Activated CD4-positive, alpha-beta T cell treated with anti-CD3 and anti-CD28 coated beads, Interleukin-2, Interleukin-6, amounts not matched to agents 100 ng/mL and 50 ng/mL, durations not matched to agents 16 hours and 8 hours (primary cell): ENCODE measurements around the gene QSER1.
"Not testable (repeated sequence)": the region's sequence is repeated elsewhere in the genome, so short reads cannot be mapped to it uniquely, and the experiment has no call there.

Experiments
- DNase-seq: peaks from one replicate; pipeline ENCODE4 v3.0.0-alpha.2; 2020

Gene QSER1

GRCh38 chr11:32937283-32937682, 44.7 kb downstream of the QSER1 start:
- DNase-seq: not testable (repeated sequence)

- DNase-seq: no peak
These were observed 46.4 kb downstream of the QSER1 start for GRCh38 chr11:32939046-32939445.

- DNase-seq: no peak
These were observed 47.3 kb downstream of the QSER1 start for GRCh38 chr11:32939866-32940265.

- no peak for DNase-seq
These were observed 48.3 kb downstream of the QSER1 start for GRCh38 chr11:32940865-32941264.

- no peak for DNase-seq
These were observed 55.4 kb downstream of the QSER1 start for GRCh38 chr11:32947978-32948377.

GRCh38 chr11:32949739-32950138, 57.1 kb downstream of the QSER1 start:
- no peak for DNase-seq

- DNase-seq: no peak
These were observed 59.8 kb downstream of the QSER1 start for GRCh38 chr11:32952421-32952820.

- DNase-seq: no peak
These were observed 61.1 kb downstream of the QSER1 start for GRCh38 chr11:32953700-32954099.

GRCh38 chr11:32960553-32961164, 68.0 kb downstream of the QSER1 start:
- DNase-seq: peak; percentile 59

- DNase-seq: peak; percentile 44
These were observed 69.4 kb downstream of the QSER1 start for GRCh38 chr11:32962016-32962415.

- no peak for DNase-seq
These were observed 71.1 kb downstream of the QSER1 start for GRCh38 chr11:32963721-32964120.

- no peak for DNase-seq
These were observed 75.9 kb downstream of the QSER1 start for GRCh38 chr11:32968541-32968940.

GRCh38 chr11:32972233-32972632, 79.6 kb downstream of the QSER1 start:
- not testable (repeated sequence) for DNase-seq

- DNase-seq: no peak
These were observed 80.2 kb downstream of the QSER1 start for GRCh38 chr11:32972781-32973180.

- no peak for DNase-seq
These were observed 90.0 kb downstream of the QSER1 start for GRCh38 chr11:32982626-32983025.

GRCh38 chr11:32983506-32983905, 90.9 kb downstream of the QSER1 start:
- DNase-seq: no peak

GRCh38 chr11:32985600-32985999, 93.0 kb downstream of the QSER1 start:
- no peak for DNase-seq

- DNase-seq: no peak
These were observed 95.2 kb downstream of the QSER1 start for GRCh38 chr11:32987851-32988250.

- DNase-seq: no peak
These were observed 97.9 kb downstream of the QSER1 start for GRCh38 chr11:32990481-32990880.

- no peak for DNase-seq
These were observed 98.8 kb downstream of the QSER1 start for GRCh38 chr11:32991427-32991826.

- DNase-seq: no peak
These were observed 99.3 kb downstream of the QSER1 start for GRCh38 chr11:32991898-32992297.

- DNase-seq: no peak
These were observed 107.6 kb downstream of the QSER1 start for GRCh38 chr11:33000181-33000580.

GRCh38 chr11:33001281-33001680, 108.7 kb downstream of the QSER1 start:
- no peak for DNase-seq

GRCh38 chr11:33001751-33002542, 109.3 kb downstream of the QSER1 start:
- DNase-seq: no peak

- peak; percentile 34 for DNase-seq
These were observed 112.6 kb downstream of the QSER1 start for GRCh38 chr11:33005175-33005574.
